HG03280 (cell line): ENCODE measurements around the gene COMMD10.

Source experiments
- ATAC-seq: cut with Tn5 transposase; IDR thresholded peaks from one replicate; pipeline ENCODE4 v1.9.1; 2021; ENCODE audit warnings: mild to moderate bottlenecking, moderate library complexity; ENCODE audit not compliant: unreplicated experiment

COMMD10 gene

GRCh38 chr5:116288524-116288923, 203.7 kb downstream of the COMMD10 start:
- no peak for ATAC-seq

GRCh38 chr5:116289276-116289675, 204.5 kb downstream of the COMMD10 start:
- no peak for ATAC-seq

GRCh38 chr5:116291271-116291670, 206.4 kb downstream of the COMMD10 start:
- no peak for ATAC-seq

GRCh38 chr5:116292321-116292720, 207.5 kb downstream of the COMMD10 start:
- ATAC-seq = no peak

GRCh38 chr5:116296335-116297072, 211.7 kb downstream of the COMMD10 start:
- ATAC-seq = no peak

- ATAC-seq = no peak
Measured at GRCh38 chr5:116297296-116297814, 212.5 kb downstream of the COMMD10 start.

- no peak for ATAC-seq
Measured at GRCh38 chr5:116299746-116300640, 215.2 kb downstream of the COMMD10 start.

- no peak for ATAC-seq
Measured at GRCh38 chr5:116301110-116301509, 216.3 kb downstream of the COMMD10 start.

GRCh38 chr5:116303340-116303739, 218.5 kb downstream of the COMMD10 start:
- no peak for ATAC-seq

- ATAC-seq = no peak
Measured at GRCh38 chr5:116303810-116304209, 219.0 kb downstream of the COMMD10 start.

GRCh38 chr5:116305899-116306298, 221.1 kb downstream of the COMMD10 start:
- no peak for ATAC-seq

GRCh38 chr5:116306846-116307245, 222.0 kb downstream of the COMMD10 start:
- ATAC-seq = no peak

GRCh38 chr5:116308391-116308790, 223.6 kb downstream of the COMMD10 start:
- ATAC-seq = no peak

- no peak for ATAC-seq
Measured at GRCh38 chr5:116313366-116313765, 228.5 kb downstream of the COMMD10 start.

- no peak for ATAC-seq
Measured at GRCh38 chr5:116315531-116315930, 230.7 kb downstream of the COMMD10 start.

- ATAC-seq = no peak
Measured at GRCh38 chr5:116318091-116318854, 233.4 kb downstream of the COMMD10 start.

GRCh38 chr5:116320486-116320885, 235.7 kb downstream of the COMMD10 start:
- no peak for ATAC-seq

GRCh38 chr5:116329503-116329902, 244.7 kb downstream of the COMMD10 start:
- no peak for ATAC-seq

GRCh38 chr5:116340799-116341198, 256.0 kb downstream of the COMMD10 start:
- no peak for ATAC-seq
